ENCODE measurements around the gene GPATCH2.

GRCh38 chr1:217585577-217585976, 45.3 kb downstream of the GPATCH2 start:
- TF ChIP-seq, protein P1, sequence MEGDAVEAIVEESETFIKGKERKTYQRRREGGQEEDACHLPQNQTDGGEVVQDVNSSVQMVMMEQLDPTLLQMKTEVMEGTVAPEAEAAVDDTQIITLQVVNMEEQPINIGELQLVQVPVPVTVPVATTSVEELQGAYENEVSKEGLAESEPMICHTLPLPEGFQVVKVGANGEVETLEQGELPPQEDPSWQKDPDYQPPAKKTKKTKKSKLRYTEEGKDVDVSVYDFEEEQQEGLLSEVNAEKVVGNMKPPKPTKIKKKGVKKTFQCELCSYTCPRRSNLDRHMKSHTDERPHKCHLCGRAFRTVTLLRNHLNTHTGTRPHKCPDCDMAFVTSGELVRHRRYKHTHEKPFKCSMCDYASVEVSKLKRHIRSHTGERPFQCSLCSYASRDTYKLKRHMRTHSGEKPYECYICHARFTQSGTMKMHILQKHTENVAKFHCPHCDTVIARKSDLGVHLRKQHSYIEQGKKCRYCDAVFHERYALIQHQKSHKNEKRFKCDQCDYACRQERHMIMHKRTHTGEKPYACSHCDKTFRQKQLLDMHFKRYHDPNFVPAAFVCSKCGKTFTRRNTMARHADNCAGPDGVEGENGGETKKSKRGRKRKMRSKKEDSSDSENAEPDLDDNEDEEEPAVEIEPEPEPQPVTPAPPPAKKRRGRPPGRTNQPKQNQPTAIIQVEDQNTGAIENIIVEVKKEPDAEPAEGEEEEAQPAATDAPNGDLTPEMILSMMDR (IDR thresholded peaks at IDR 0.05): no peak
- TF ChIP-seq REST (IDR thresholded peaks at IDR 0.05; ENCODE audit: insufficient read depth in 1 of 2, low read depth in 2 of 2, low read length in 1 of 2): no peak
- TF ChIP-seq SIN3A (IDR thresholded peaks at IDR 0.05; ENCODE audit: borderline replicate concordance, insufficient read depth, low read depth, low read length): no peak
- TF ChIP-seq POLR2AphosphoS5 (IDR thresholded peaks at IDR 0.05; ENCODE audit: low read depth, low read length): no peak
